OCI-LY7 (cell line): ENCODE measurements around the gene SPAM1. TPM values are rescaled to one million over a fixed set of nuclear protein-coding genes. Genes with fewer than 3 reads are reported as not detected.

Source experiments
- BruUV-seq: library from RNA; stranded (reverse); fragments of 400-500 nt; replicated peaks from 2 replicates; lab custom pipeline; 2021; lab: Mats Ljungman, UMichigan
- CTCF ChIA-PET: fragments of 300-600 bp; sonication (Branson Sonifier 250); formaldehyde crosslinking; loops from one replicate; lab custom pipeline; 2022; ENCODE audit warnings: antibody characterized with exemption; ENCODE audit not compliant: unreplicated experiment; lab: Charles Lee
- POLR2A ChIA-PET: fragments of 300-600 bp; sonication (Branson Sonifier 250); formaldehyde crosslinking; loops from one replicate; lab custom pipeline; 2022; ENCODE audit warnings: antibody characterized with exemption; lab: Charles Lee
- DNase-seq: peaks from one replicate; pipeline ENCODE4 v3.0.0-alpha.2; 2015; ENCODE audit warnings: low spot score
- H2AFZ ChIP-seq: fragments of 200-600 bp; sonication (generic), shearing (Covaris generic); 2 replicates; pipeline ENCODE4 v1.6.1; 2014; ENCODE audit warnings: mild to moderate bottlenecking, antibody characterized with exemption, low read length, moderate library complexity
- H3K27ac ChIP-seq: fragments of 200-600 bp; sonication (generic); 2 replicates; pipeline ENCODE4 v1.5.1; 2014; ENCODE audit warnings: mixed run types, low read depth, mild to moderate bottlenecking, moderate library complexity, low read length, inconsistent platforms; ENCODE audit not compliant: poor library complexity, severe bottlenecking
- H3K36me3 ChIP-seq: fragments of 200-600 bp; sonication (generic); 2 replicates; pipeline ENCODE4 v1.6.1; 2014; ENCODE audit warnings: mild to moderate bottlenecking, antibody characterized with exemption, low read length, moderate library complexity, mixed read lengths; ENCODE audit not compliant: insufficient read depth
- H3K4me1 ChIP-seq: fragments of 200-600 bp; sonication (generic); 2 replicates; pipeline ENCODE4 v1.5.1; 2014; ENCODE audit warnings: mild to moderate bottlenecking, low read length; ENCODE audit not compliant: insufficient read depth, poor library complexity, severe bottlenecking
- H3K4me2 ChIP-seq: fragments of 200-600 bp; sonication (generic); 2 replicates; pipeline ENCODE4 v1.6.1; 2014; ENCODE audit warnings: mild to moderate bottlenecking, low read length
- H3K4me3 ChIP-seq: fragments of 200-600 bp; sonication (generic); 2 replicates; pipeline ENCODE4 v1.5.1; 2014; ENCODE audit warnings: mild to moderate bottlenecking, low read depth, low read length; ENCODE audit not compliant: poor library complexity, severe bottlenecking
- H3K79me2 ChIP-seq: fragments of 200-600 bp; sonication (generic); 2 replicates; pipeline ENCODE4 v1.6.1; 2016; ENCODE audit warnings: low read depth, mild to moderate bottlenecking, low read length, moderate library complexity, mixed read lengths; ENCODE audit not compliant: insufficient read depth
- H3K9me2 ChIP-seq: fragments of 200-600 bp; sonication (generic); 2 replicates; pipeline ENCODE4 v1.6.1; 2016; ENCODE audit warnings: mild to moderate bottlenecking, low read length, mixed read lengths; ENCODE audit not compliant: insufficient read depth
- H3K9me3 ChIP-seq: fragments of 200-600 bp; sonication (generic); 2 replicates; pipeline ENCODE4 v1.6.1; 2014; ENCODE audit warnings: mild to moderate bottlenecking, mixed run types, low read length, mixed read lengths
- H4K20me1 ChIP-seq: fragments of 200-600 bp; sonication (generic); 2 replicates; pipeline ENCODE4 v1.6.1; 2014; ENCODE audit warnings: mild to moderate bottlenecking, antibody characterized with exemption, low read length, moderate library complexity, mixed read lengths; ENCODE audit not compliant: insufficient read depth
- CTCF ChIP-seq: fragments of 200-600 bp; sonication (generic); conservative IDR thresholded peaks from 2 replicates; pipeline ENCODE4 v1.5.1; 2014; ENCODE audit warnings: mild to moderate bottlenecking, antibody characterized with exemption, low read length, moderate library complexity, mixed read lengths
- EZH2phosphoT487 ChIP-seq: fragments of 200-600 bp; sonication (generic); IDR thresholded peaks from 2 replicates; pipeline ENCODE4 v1.6.1; 2018; ENCODE audit warnings: low read depth, borderline replicate concordance, mild to moderate bottlenecking, mixed run types, antibody characterized with exemption, low read length, moderate library complexity, mixed read lengths
- intact Hi-C: fragments of 100-400 bp; cut with micrococcal nuclease; formaldehyde crosslinking; loops from one replicate; pipeline ENCODE4 v1.10.0; 2022; ENCODE audit not compliant: unreplicated experiment
- total RNA-seq, 2 experiments: library from RNA; depleted of rRNA in 1 of 2; stranded (reverse); fragments of >200 nt in 1 of 2; shearing (Covaris generic) in 1 of 2; gene quantifications; 2 replicates each; pipeline ENCODE4 v1.2.3, GENCODE V29; 2014 to 2022

The SPAM1 gene
- total RNA-seq, 2 experiments from 2014 or later, result not detected

DNA sequence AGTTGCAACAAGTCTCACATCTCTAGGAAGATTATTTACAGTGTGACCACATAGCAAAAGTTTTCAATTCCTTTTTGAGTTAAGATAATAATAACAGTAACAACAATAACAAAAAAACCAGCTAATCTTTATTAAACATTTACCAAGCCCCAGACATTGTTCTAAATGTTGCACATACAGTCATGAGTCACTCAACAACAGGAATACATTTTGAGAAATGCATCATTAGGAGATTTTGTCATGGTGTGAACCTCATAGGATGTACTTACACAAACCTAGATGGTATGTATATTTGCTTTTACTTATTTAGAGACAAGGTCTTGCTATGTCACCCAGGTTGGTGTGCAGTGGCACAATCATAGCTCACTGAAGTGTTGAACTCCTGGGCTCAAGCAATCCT is 52.0 kb downstream of the SPAM1 start:
- POLR2A ChIA-PET, result no interaction called here
- DNase-seq, result no peak
- H3K79me2 ChIP-seq, result no peaks in the 10 kb centered on the region

GRCh38 chr7:123979876-123980275 is 54.8 kb downstream of the SPAM1 start:
- Histone ChIP-seq H3K79me2 (no peaks in the 10 kb centered on the region), H3K9me2 (no peaks in the 10 kb centered on the region), H3K4me2 (no peak overlapping the region), H3K4me1 (no peaks in the 10 kb centered on the region), H3K36me3 (no peaks in the 10 kb centered on the region), H2AFZ (no peak overlapping the region), H4K20me1 (no peaks in the 10 kb centered on the region), H3K27ac (no peak overlapping the region), H3K9me3 (no peaks in the 10 kb centered on the region), H3K4me3 (no peak overlapping the region)
- CTCF ChIA-PET, result no interaction called here
- POLR2A ChIA-PET, result interaction anchor here (1.4 kb wide), 1 partner anchor 39 kb away, joined by 5 read pairs; no protein-coding TSS in a partner anchor
- DNase-seq, result no peak
- no peak for TF ChIP-seq EZH2phosphoT487
- TF ChIP-seq CTCF, result no peak
- no TSS peak for BruUV-seq
- intact Hi-C loops, result no loop called here

More for the DNA sequence above, 52.0 kb downstream of the SPAM1 start:
- no peaks in the 10 kb centered on the region for H3K4me1 ChIP-seq
- H4K20me1 ChIP-seq, result no peaks in the 10 kb centered on the region
- CTCF ChIA-PET, result no interaction called here
- no peak overlapping the region for H3K4me2 ChIP-seq
- H2AFZ ChIP-seq, result no peak overlapping the region
- no peak for TF ChIP-seq CTCF
- TF ChIP-seq EZH2phosphoT487, result no peak
- no peaks in the 10 kb centered on the region for H3K9me2 ChIP-seq
- intact Hi-C loops, result no loop called here
- H3K9me3 ChIP-seq, result no peaks in the 10 kb centered on the region
- H3K36me3 ChIP-seq, result no peaks in the 10 kb centered on the region
- no peak overlapping the region for H3K27ac ChIP-seq
- BruUV-seq, result no TSS peak
- no peak overlapping the region for H3K4me3 ChIP-seq

- intact Hi-C loops, result no loop called here
- ChIA-PET POLR2A (no interaction called here), CTCF (no interaction called here)
- Histone ChIP-seq H3K9me2 (no peaks in the 10 kb centered on the region), H3K4me3 (no peak overlapping the region), H4K20me1 (no peaks in the 10 kb centered on the region), H3K27ac (no peak overlapping the region), H3K79me2 (no peaks in the 10 kb centered on the region), H3K4me1 (no peaks in the 10 kb centered on the region), H3K36me3 (no peaks in the 10 kb centered on the region), H3K4me2 (no peak overlapping the region), H3K9me3 (no peaks in the 10 kb centered on the region), H2AFZ (no peak overlapping the region)
- TF ChIP-seq CTCF, result no peak
- TF ChIP-seq EZH2phosphoT487, result no peak
- no TSS peak for BruUV-seq
- no peak for DNase-seq
Observed at GRCh38 chr7:123987445-123987844, 62.4 kb downstream of the SPAM1 start.
